ENCODE results near the gene UBA52.
A peak's percentile ranks its signal among the peaks of the same experiment; 100 is the strongest.

UBA52 gene

GRCh38 chr19:18557411-18558201, 14.1 kb upstream of the UBA52 start, which contains the start of gene KXD1:
Gene KXD1 (plus strand): TSS chr19:18557870. CDS start chr19:18562057, 4,187 bp downstream.
- TF ChIP-seq POLR2AphosphoS5 (IDR thresholded peaks at IDR 0.05; ENCODE audit: low read depth, low read length) (peak; percentile 97), SPI1 (IDR thresholded peaks at IDR 0.05; ENCODE audit: low read depth, low read length) (no peak), POLR2A (IDR thresholded peaks at IDR 0.05; ENCODE audit: low read depth, low read length) (peak; percentile 94), TAF1 (IDR thresholded peaks at IDR 0.05; ENCODE audit: low read depth, low read length) (peak; percentile 85), POU2F2 (IDR thresholded peaks at IDR 0.05; ENCODE audit: low read depth, low read length) (peak; percentile 33; the same call in 1 of the 2 replicates)
- FAIRE-seq (peak; percentile 100), DNase-seq (ENCODE audit: insufficient read length, low spot score) (peak; percentile 98)

- DNase-seq (ENCODE audit: insufficient read length, low spot score) (no peak), FAIRE-seq (peak; percentile 48)
- TF ChIP-seq POLR2AphosphoS5 (IDR thresholded peaks at IDR 0.05; ENCODE audit: low read depth, low read length) (no peak), PAX5 (IDR thresholded peaks at IDR 0.05; ENCODE audit: insufficient read depth, low read length, severe bottlenecking) (no peak), TAF1 (IDR thresholded peaks at IDR 0.05; ENCODE audit: low read depth, low read length) (no peak), POLR2A (IDR thresholded peaks at IDR 0.05; ENCODE audit: low read depth, low read length) (no peak), POU2F2 (IDR thresholded peaks at IDR 0.05; ENCODE audit: low read depth, low read length) (no peak), SPI1 (IDR thresholded peaks at IDR 0.05; ENCODE audit: low read depth, low read length) (no peak)
Measured at GRCh38 chr19:18558202-18558555, 13.5 kb upstream of the UBA52 start.

GRCh38 chr19:18558604-18559003, 13.1 kb upstream of the UBA52 start:
- DNase-seq (ENCODE audit: insufficient read length, low spot score) (no peak), FAIRE-seq (no peak)

GRCh38 chr19:18559685-18560084, 12.0 kb upstream of the UBA52 start:
- no peak for FAIRE-seq
- TF ChIP-seq SPI1 (IDR thresholded peaks at IDR 0.05; ENCODE audit: low read depth, low read length): no peak
- no peak for TF ChIP-seq PAX5 (IDR thresholded peaks at IDR 0.05; ENCODE audit: insufficient read depth, low read length, severe bottlenecking)
- no peak for TF ChIP-seq POU2F2 (IDR thresholded peaks at IDR 0.05; ENCODE audit: low read depth, low read length)
- no peak for TF ChIP-seq POLR2AphosphoS5 (IDR thresholded peaks at IDR 0.05; ENCODE audit: low read depth, low read length)
- TF ChIP-seq POLR2A (IDR thresholded peaks at IDR 0.05; ENCODE audit: low read depth, low read length): no peak
- TF ChIP-seq TAF1 (IDR thresholded peaks at IDR 0.05; ENCODE audit: low read depth, low read length): no peak
- no peak for DNase-seq (ENCODE audit: insufficient read length, low spot score)

More at GRCh38 chr19:18558604-18559003, 13.1 kb upstream of the UBA52 start:
- peak; percentile 30 for TF ChIP-seq SPI1 (IDR thresholded peaks at IDR 0.05; ENCODE audit: low read depth, low read length)
- TF ChIP-seq PAX5 (IDR thresholded peaks at IDR 0.05; ENCODE audit: insufficient read depth, low read length, severe bottlenecking): no peak

- DNase-seq (ENCODE audit: insufficient read length, low spot score): no peak
- FAIRE-seq: no peak
- TF ChIP-seq TAF1 (IDR thresholded peaks at IDR 0.05; ENCODE audit: low read depth, low read length): no peak
- no peak for TF ChIP-seq SPI1 (IDR thresholded peaks at IDR 0.05; ENCODE audit: low read depth, low read length)
- TF ChIP-seq POLR2AphosphoS5 (IDR thresholded peaks at IDR 0.05; ENCODE audit: low read depth, low read length): no peak
- TF ChIP-seq PAX5 (IDR thresholded peaks at IDR 0.05; ENCODE audit: insufficient read depth, low read length, severe bottlenecking): no peak
- no peak for TF ChIP-seq POLR2A (IDR thresholded peaks at IDR 0.05; ENCODE audit: low read depth, low read length)
- no peak for TF ChIP-seq POU2F2 (IDR thresholded peaks at IDR 0.05; ENCODE audit: low read depth, low read length)
Measured at GRCh38 chr19:18562086-18562485, 9.6 kb upstream of the UBA52 start.

GRCh38 chr19:18566953-18567352, 4.7 kb upstream of the UBA52 start:
- DNase-seq (ENCODE audit: insufficient read length, low spot score): no peak
- FAIRE-seq: no peak
- TF ChIP-seq TAF1 (IDR thresholded peaks at IDR 0.05; ENCODE audit: low read depth, low read length): no peak
- TF ChIP-seq POU2F2 (IDR thresholded peaks at IDR 0.05; ENCODE audit: low read depth, low read length): no peak
- no peak for TF ChIP-seq PAX5 (IDR thresholded peaks at IDR 0.05; ENCODE audit: insufficient read depth, low read length, severe bottlenecking)
- TF ChIP-seq POLR2AphosphoS5 (IDR thresholded peaks at IDR 0.05; ENCODE audit: low read depth, low read length): no peak
- no peak for TF ChIP-seq SPI1 (IDR thresholded peaks at IDR 0.05; ENCODE audit: low read depth, low read length)
- no peak for TF ChIP-seq POLR2A (IDR thresholded peaks at IDR 0.05; ENCODE audit: low read depth, low read length)

GRCh38 chr19:18568367-18568766, 3.3 kb upstream of the UBA52 start:
- FAIRE-seq (no peak), DNase-seq (ENCODE audit: insufficient read length, low spot score) (no peak)
- TF ChIP-seq TAF1 (IDR thresholded peaks at IDR 0.05; ENCODE audit: low read depth, low read length): no peak
- no peak for TF ChIP-seq SPI1 (IDR thresholded peaks at IDR 0.05; ENCODE audit: low read depth, low read length)
- TF ChIP-seq POLR2A (IDR thresholded peaks at IDR 0.05; ENCODE audit: low read depth, low read length): no peak
- TF ChIP-seq POU2F2 (IDR thresholded peaks at IDR 0.05; ENCODE audit: low read depth, low read length): no peak
- no peak for TF ChIP-seq POLR2AphosphoS5 (IDR thresholded peaks at IDR 0.05; ENCODE audit: low read depth, low read length)
- TF ChIP-seq PAX5 (IDR thresholded peaks at IDR 0.05; ENCODE audit: insufficient read depth, low read length, severe bottlenecking): no peak

- FAIRE-seq (no peak), DNase-seq (ENCODE audit: insufficient read length, low spot score) (no peak)
- no peak for TF ChIP-seq SPI1 (IDR thresholded peaks at IDR 0.05; ENCODE audit: low read depth, low read length)
- no peak for TF ChIP-seq TAF1 (IDR thresholded peaks at IDR 0.05; ENCODE audit: low read depth, low read length)
- no peak for TF ChIP-seq POLR2AphosphoS5 (IDR thresholded peaks at IDR 0.05; ENCODE audit: low read depth, low read length)
- no peak for TF ChIP-seq PAX5 (IDR thresholded peaks at IDR 0.05; ENCODE audit: insufficient read depth, low read length, severe bottlenecking)
- no peak for TF ChIP-seq POU2F2 (IDR thresholded peaks at IDR 0.05; ENCODE audit: low read depth, low read length)
- no peak for TF ChIP-seq POLR2A (IDR thresholded peaks at IDR 0.05; ENCODE audit: low read depth, low read length)
Measured at GRCh38 chr19:18574691-18575291, 3.1 kb downstream of the UBA52 start.

- FAIRE-seq (no peak), DNase-seq (ENCODE audit: insufficient read length, low spot score) (no peak)
- no peak for TF ChIP-seq POU2F2 (IDR thresholded peaks at IDR 0.05; ENCODE audit: low read depth, low read length)
- no peak for TF ChIP-seq TAF1 (IDR thresholded peaks at IDR 0.05; ENCODE audit: low read depth, low read length)
- TF ChIP-seq PAX5 (IDR thresholded peaks at IDR 0.05; ENCODE audit: insufficient read depth, low read length, severe bottlenecking): no peak
- TF ChIP-seq POLR2A (IDR thresholded peaks at IDR 0.05; ENCODE audit: low read depth, low read length): no peak
- no peak for TF ChIP-seq SPI1 (IDR thresholded peaks at IDR 0.05; ENCODE audit: low read depth, low read length)
- no peak for TF ChIP-seq POLR2AphosphoS5 (IDR thresholded peaks at IDR 0.05; ENCODE audit: low read depth, low read length)
Measured at GRCh38 chr19:18576383-18576782, 4.7 kb downstream of the UBA52 start.
